Kidney (tissue), 14 donors: ENCODE measurements around the gene PSMB9. TPM values are rescaled to one million over a fixed set of nuclear protein-coding genes. Genes with fewer than 3 reads are reported as not detected.

ENCODE experiments used
- DNase-seq, 5 donors: peaks; one replicate each; pipeline ENCODE4 v3.0.0-alpha.2; 2013 to 2020
- FAIRE-seq: peaks from 2 replicates; lab custom pipeline; 2012; peaks lifted over from hg19 to GRCh38; lab: Jason Lieb, UNC
- H3K27ac ChIP-seq, 2 donors: one replicate each; pipeline ENCODE4 v1.7.0; 2013; ENCODE audit warnings: low read depth in 2 of 2, low read length in 2 of 2, inconsistent platforms in 1 of 2
- H3K27me3 ChIP-seq: one replicate; pipeline ENCODE4 v1.7.1; 2013; ENCODE audit warnings: low read length, inconsistent platforms; ENCODE audit not compliant: control insufficient read depth, insufficient read depth
- H3K36me3 ChIP-seq, 3 donors: one replicate each; pipeline versions ENCODE4 v1.7.0 to v1.7.1; 2013; ENCODE audit warnings: low read length in 3 of 3, control low read depth in 1 of 3, inconsistent platforms in 1 of 3; ENCODE audit not compliant: insufficient read depth in 3 of 3, control insufficient read depth in 2 of 3
- H3K4me1 ChIP-seq, 3 donors: one replicate each; pipeline versions ENCODE4 v1.7.0 to v1.7.1; 2013; ENCODE audit warnings: low read length in 3 of 3, inconsistent platforms in 1 of 3, low read depth in 1 of 3; ENCODE audit not compliant: control insufficient read depth in 2 of 3, insufficient read depth in 2 of 3
- H3K4me3 ChIP-seq, 3 donors: one replicate each; pipeline versions ENCODE4 v1.7.0 to v1.8.1; 2013; ENCODE audit warnings: low read length in 3 of 3, control low read depth in 1 of 3, inconsistent platforms in 1 of 3
- H3K9ac ChIP-seq, 3 donors: one replicate each; pipeline versions ENCODE4 v1.7.0 to v1.7.1; 2013; ENCODE audit warnings: low read length in 3 of 3, control low read depth in 1 of 3, inconsistent platforms in 1 of 3
- H3K9me3 ChIP-seq, 3 donors: one replicate each; pipeline versions ENCODE4 v1.7.0 to v1.7.1; 2013; ENCODE audit warnings: low read length in 3 of 3, control low read depth in 1 of 3, inconsistent platforms in 1 of 3; ENCODE audit not compliant: control insufficient read depth in 2 of 3, insufficient read depth in 1 of 3
- intact Hi-C: fragments of 100-400 bp; cut with DNase I; formaldehyde crosslinking; loops from one replicate; pipeline ENCODE4 v1.11.1; 2022
- polyA plus RNA-seq: library from polyadenylated mRNA; stranded (reverse); fragments of 350-450 nt; fragmentation: Illumina TruSeq; extraction: RNeasy Lipid Tissue Mini Kit (QIAGEN cat#74804); gene quantifications from one replicate; pipeline ENCODE4 v1.2.3, GENCODE V29; 2014; ENCODE audit warnings: low read depth, low replicate concordance; ENCODE audit not compliant: insufficient read depth
- total RNA-seq: library from RNA; stranded (reverse); fragmentation: NEBNext Ultra II Directional; extraction: Animal tissue kit (Norgen Biotek cat#: 25700); gene quantifications from one replicate; pipeline ENCODE4 v1.2.1, GENCODE V29; 2021
- TF ChIP-seq, protein P1 (sequence below): IDR thresholded peaks from 3 replicates; pipeline ENCODE4 v1.5.1; 2012; ENCODE audit warnings: mild to moderate bottlenecking, moderate library complexity, borderline replicate concordance; ENCODE audit not compliant: insufficient read depth; ENCODE audit errors: extremely low read depth
- donor health status: control.
- donor health status: control.
- donor health status: control.
- donor health status: control.
- donor health status: control.
- donor health status: DM: yes; HTN: yes; CAD: no.
- donor health status: Normal renal cell carcinoma (clear cell type).

Gene PSMB9
- total and polyA plus RNA-seq, 2 donors from 2014 or later: 52.8 to 56.6 TPM

DNA sequence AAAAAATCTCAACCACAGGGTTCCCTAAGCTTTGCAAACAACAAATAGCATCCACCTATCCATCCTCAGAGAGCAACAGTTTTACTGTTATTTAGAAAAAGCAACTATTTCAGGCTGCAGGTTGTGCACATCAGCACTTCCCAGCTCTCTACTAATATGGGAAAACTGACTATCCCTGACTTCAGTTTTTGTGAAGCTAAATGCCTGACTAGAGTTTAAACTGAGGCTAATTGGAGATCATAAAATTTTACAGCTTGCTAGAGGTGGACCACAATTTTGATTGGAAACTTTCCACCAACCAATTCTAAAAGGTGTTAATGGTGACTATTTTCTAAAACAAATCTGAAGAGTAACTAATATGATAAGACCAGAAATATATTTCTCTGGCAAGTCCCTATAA lies 50.0 kb downstream of the PSMB9 start:
- no peak overlapping the region for H3K9ac ChIP-seq
- H3K9me3 ChIP-seq: no peaks in the 10 kb centered on the region
- H3K4me1 ChIP-seq: no peaks in the 10 kb centered on the region
- DNase-seq: no peak
- H3K27ac ChIP-seq: no peak overlapping the region
- intact Hi-C loops: no loop called here
- TF ChIP-seq, protein P1, sequence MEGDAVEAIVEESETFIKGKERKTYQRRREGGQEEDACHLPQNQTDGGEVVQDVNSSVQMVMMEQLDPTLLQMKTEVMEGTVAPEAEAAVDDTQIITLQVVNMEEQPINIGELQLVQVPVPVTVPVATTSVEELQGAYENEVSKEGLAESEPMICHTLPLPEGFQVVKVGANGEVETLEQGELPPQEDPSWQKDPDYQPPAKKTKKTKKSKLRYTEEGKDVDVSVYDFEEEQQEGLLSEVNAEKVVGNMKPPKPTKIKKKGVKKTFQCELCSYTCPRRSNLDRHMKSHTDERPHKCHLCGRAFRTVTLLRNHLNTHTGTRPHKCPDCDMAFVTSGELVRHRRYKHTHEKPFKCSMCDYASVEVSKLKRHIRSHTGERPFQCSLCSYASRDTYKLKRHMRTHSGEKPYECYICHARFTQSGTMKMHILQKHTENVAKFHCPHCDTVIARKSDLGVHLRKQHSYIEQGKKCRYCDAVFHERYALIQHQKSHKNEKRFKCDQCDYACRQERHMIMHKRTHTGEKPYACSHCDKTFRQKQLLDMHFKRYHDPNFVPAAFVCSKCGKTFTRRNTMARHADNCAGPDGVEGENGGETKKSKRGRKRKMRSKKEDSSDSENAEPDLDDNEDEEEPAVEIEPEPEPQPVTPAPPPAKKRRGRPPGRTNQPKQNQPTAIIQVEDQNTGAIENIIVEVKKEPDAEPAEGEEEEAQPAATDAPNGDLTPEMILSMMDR: no peak
- H3K27me3 ChIP-seq: no peaks in the 10 kb centered on the region
- no peak overlapping the region for H3K4me3 ChIP-seq
- no peaks in the 10 kb centered on the region for H3K36me3 ChIP-seq
- FAIRE-seq: no peak

DNA sequence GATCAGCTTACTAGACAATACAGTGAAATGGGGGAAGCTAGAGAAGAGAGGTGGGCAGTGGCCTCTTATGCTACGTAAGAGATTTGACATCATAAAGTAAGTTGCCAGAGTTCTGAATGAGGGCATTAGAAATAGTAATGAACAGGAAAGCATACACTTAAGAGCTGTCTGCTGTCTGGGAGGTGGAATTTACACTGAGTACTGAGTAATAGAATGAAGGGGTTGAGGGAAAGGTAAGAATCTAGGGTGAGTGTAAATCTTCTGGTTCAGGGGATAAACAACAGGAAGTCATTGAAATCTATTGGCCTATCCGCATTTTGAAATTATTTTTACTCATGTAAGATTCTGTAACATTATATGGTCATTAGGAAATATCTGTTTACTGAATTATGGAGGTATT lies 51.1 kb downstream of the PSMB9 start:
- Histone ChIP-seq H3K4me3 (no peak overlapping the region), H3K9me3 (no peaks in the 10 kb centered on the region), H3K27ac (no peak overlapping the region), H3K36me3 (no peaks in the 10 kb centered on the region), H3K4me1 (no peaks in the 10 kb centered on the region), H3K27me3 (no peaks in the 10 kb centered on the region), H3K9ac (no peak overlapping the region)
- intact Hi-C loops: no loop called here
- DNase-seq: no peak
- FAIRE-seq: no peak
- TF ChIP-seq, protein P1: no peak

DNA sequence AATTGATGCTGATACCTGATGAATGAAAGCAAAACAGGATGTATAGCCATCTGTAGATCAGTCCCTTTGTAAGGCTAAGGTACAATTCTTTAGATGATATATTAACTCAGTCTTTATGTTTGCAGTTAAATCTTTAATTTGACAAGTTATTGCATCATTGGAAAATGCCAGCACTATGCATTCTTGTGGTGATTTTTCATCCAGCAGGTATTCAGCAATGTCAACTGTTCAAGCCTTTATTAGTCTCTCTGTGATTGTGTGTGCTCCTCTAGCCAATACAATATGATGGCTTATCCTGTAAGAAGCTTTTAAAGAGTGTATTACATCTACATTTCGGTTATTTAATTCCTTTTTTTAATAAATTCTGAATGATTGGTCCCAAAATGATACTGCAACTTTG lies 52.5 kb downstream of the PSMB9 start:
- no peaks in the 10 kb centered on the region for H3K9me3 ChIP-seq
- H3K4me3 ChIP-seq: no peak overlapping the region
- no peaks in the 10 kb centered on the region for H3K27me3 ChIP-seq
- DNase-seq: no peak
- no peak overlapping the region for H3K27ac ChIP-seq
- H3K4me1 ChIP-seq: no peaks in the 10 kb centered on the region
- intact Hi-C loops: no loop called here
- no peak for FAIRE-seq
- TF ChIP-seq, protein P1: no peak
- no peak overlapping the region for H3K9ac ChIP-seq
- no peaks in the 10 kb centered on the region for H3K36me3 ChIP-seq

DNA sequence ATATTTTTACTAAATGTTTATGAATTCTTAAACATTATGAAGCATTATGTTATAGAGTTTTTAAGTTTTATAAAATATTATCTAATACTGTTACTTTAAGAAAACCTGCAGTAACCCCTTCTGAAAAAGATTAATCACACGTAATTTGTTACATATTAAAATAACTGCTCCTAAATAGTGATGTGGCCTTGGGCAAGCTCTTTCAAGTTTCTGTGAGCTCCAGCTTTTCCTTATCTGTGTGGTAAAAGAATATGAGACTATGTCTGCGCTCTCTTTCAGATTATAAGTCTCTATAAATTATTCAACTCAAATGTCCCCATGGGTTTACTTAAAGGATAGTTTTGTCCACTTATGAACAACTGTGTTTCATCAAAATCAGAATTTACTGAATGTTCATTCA lies 54.9 kb downstream of the PSMB9 start:
- no peak overlapping the region for H3K27ac ChIP-seq
- DNase-seq (peak in 1 of 5 donors; percentile 30), FAIRE-seq (no peak)
- no peaks in the 10 kb centered on the region for H3K27me3 ChIP-seq
- H3K9ac ChIP-seq: no peak overlapping the region
- TF ChIP-seq, protein P1: no peak
- H3K4me3 ChIP-seq: no peak overlapping the region
- no peaks in the 10 kb centered on the region for H3K4me1 ChIP-seq
- intact Hi-C loops: no loop called here
- no peaks in the 10 kb centered on the region for H3K9me3 ChIP-seq
- H3K36me3 ChIP-seq: no peaks in the 10 kb centered on the region
